Activated CD4-positive, alpha-beta T cell treated with anti-CD3 and anti-CD28 coated beads for 1 hour (primary cell): ENCODE measurements around the gene SETD1B.
"Not testable (repeated sequence)": the region's sequence is repeated elsewhere in the genome, so short reads cannot be mapped to it uniquely, and the experiment has no call there.

Source experiments
- DNase-seq: peaks from one replicate; pipeline ENCODE4 v3.0.0-alpha.2; 2020

SETD1B gene

GRCh38 chr12:121803861-121804416 is at the start of gene SETD1B:
Gene SETD1B, plus strand, starts transcription at chr12:121804009. Its CDS starts 729 bp downstream, at chr12:121804738.
- DNase-seq: no peak

GRCh38 chr12:121754836-121755235 is 49.0 kb upstream of the SETD1B start:
- no peak for DNase-seq

GRCh38 chr12:121755591-121755990 is 48.2 kb upstream of the SETD1B start:
- no peak for DNase-seq

- not testable (repeated sequence) for DNase-seq
Measured at GRCh38 chr12:121758536-121758935, 45.3 kb upstream of the SETD1B start.

- no peak for DNase-seq
Measured at GRCh38 chr12:121762269-121762668, 41.5 kb upstream of the SETD1B start.

- DNase-seq: no peak
Measured at GRCh38 chr12:121764808-121765207, 39.0 kb upstream of the SETD1B start.

- no peak for DNase-seq
Measured at GRCh38 chr12:121765573-121765972, 38.2 kb upstream of the SETD1B start.

GRCh38 chr12:121766290-121767039 is 37.3 kb upstream of the SETD1B start:
- no peak for DNase-seq

GRCh38 chr12:121767525-121768016 is 36.2 kb upstream of the SETD1B start:
- no peak for DNase-seq

GRCh38 chr12:121769297-121769830 is 34.4 kb upstream of the SETD1B start:
- DNase-seq: no peak

- no peak for DNase-seq
Measured at GRCh38 chr12:121769831-121770301, 33.9 kb upstream of the SETD1B start.

- no peak for DNase-seq
Measured at GRCh38 chr12:121770388-121770787, 33.4 kb upstream of the SETD1B start.

GRCh38 chr12:121770813-121771625 is 32.8 kb upstream of the SETD1B start:
- DNase-seq: no peak

- DNase-seq: peak; percentile 68
Measured at GRCh38 chr12:121773011-121773777, 30.6 kb upstream of the SETD1B start.

GRCh38 chr12:121774968-121775474 is 28.8 kb upstream of the SETD1B start:
- no peak for DNase-seq

GRCh38 chr12:121775501-121775900 is 28.3 kb upstream of the SETD1B start:
- DNase-seq: no peak

GRCh38 chr12:121776190-121777098 is 27.4 kb upstream of the SETD1B start:
- DNase-seq: peak; percentile 88

- DNase-seq: no peak
Measured at GRCh38 chr12:121778567-121779421, 25.0 kb upstream of the SETD1B start.

- no peak for DNase-seq
Measured at GRCh38 chr12:121779422-121779895, 24.4 kb upstream of the SETD1B start.

- DNase-seq: no peak
Measured at GRCh38 chr12:121780429-121780828, 23.4 kb upstream of the SETD1B start.
